GF-D8 (cell line): ENCODE data around the gene VPS13A.
"Not testable (repeated sequence)": the region's sequence is repeated elsewhere in the genome, so short reads cannot be mapped to it uniquely, and the experiment has no call there.

Source experiments
- DNase-seq: peaks from one replicate; lab custom pipeline; 2025; lab: John Stamatoyannopoulos, UW

Gene VPS13A

DNA sequence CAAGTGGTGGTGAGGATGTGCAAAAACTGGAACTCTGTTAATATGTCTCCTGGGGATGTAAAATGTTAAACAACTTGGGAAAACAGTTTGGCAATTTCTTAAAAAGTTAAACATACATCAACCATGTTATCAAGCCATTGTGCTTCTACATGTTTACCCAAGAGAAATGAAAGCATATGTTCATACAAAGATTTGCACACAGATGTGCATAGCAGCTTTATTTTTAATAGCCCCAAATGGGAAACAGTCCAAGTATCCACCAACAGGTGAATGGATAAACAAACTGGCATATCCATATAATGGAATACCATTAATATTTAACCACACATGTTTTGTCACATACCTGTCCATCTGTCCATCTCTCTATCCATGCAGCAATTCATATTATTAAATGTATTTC lies 6.2 kb downstream of the VPS13A start:
- no peak for DNase-seq

DNA sequence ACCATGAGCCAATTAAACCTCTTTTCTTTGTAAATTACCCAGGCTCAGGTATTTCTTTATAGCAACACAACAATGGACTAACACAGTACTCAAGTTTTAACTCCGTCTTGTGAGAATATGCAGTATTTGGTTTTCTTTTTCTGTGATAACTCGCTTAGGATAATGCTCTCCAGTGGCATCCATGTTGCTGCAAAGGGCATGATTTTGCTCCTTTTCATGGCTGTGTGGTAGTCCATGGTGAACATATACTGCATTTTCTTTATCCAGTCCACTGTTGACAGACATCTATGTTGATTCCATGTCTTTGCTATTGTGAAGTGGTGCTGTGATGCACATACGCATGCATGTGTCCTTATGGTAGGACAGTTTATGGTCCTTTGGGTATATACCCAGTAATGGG lies 10.9 kb downstream of the VPS13A start:
- no peak for DNase-seq

DNA sequence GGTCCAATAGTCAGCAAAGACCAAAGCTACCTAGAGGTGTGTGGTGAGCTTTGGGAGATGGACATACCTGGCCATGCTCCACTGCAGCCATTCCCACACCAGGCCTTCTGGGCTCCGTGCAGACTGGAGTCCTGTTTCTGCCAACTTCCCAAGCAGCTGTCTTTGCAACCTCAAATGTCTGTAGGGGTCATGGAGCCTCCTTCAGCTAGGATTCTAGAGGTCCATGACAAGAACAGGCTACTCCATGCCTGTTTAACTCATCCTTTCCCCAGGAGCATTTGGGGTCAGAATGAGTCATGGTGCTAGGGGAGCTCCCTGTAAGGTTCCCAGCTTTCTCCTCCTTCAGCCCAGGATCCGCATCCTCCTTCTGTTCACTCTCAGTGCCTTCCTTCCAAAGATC lies 17.1 kb downstream of the VPS13A start:
- DNase-seq: no peak

DNA sequence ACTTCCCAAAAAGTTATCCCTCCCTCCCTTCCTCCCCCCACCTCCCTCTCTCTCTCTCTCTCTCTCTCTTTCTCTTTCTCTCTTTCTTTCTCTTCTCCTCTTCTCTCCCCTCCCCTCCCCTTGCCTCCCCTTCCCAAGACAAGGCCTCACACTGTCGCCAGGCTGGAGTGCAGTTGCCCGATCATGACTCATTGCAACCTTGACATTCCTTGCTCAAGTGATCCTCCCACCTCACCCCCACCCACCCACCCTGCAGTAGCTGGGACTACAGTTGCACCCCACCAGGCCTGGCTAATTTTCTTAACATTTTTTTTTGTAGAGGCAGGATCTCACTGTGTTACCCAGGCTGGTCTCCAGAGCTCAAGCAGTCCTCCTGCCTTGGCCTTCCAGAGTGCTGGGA lies 32.8 kb downstream of the VPS13A start:
- no peak for DNase-seq

DNA sequence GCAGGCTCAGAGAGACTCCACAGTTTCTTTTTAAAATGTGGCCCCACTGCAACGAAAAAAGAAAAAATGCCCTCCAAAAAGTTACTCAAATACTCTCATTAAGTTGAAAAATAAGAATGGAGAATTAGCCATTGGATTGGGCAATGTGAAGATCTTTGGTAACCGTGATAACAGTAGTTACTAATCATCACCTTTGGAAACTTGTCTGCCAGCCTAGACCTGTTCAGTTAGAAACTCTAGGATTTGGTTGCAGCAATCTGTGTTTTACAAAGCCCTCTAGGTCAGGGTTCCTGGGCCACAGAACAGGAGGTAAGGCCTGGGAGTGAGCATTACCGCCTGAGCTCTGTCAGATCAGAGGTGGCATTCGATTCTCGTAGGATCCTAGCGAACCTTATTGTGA lies 34.2 kb downstream of the VPS13A start:
- no peak for DNase-seq

DNA sequence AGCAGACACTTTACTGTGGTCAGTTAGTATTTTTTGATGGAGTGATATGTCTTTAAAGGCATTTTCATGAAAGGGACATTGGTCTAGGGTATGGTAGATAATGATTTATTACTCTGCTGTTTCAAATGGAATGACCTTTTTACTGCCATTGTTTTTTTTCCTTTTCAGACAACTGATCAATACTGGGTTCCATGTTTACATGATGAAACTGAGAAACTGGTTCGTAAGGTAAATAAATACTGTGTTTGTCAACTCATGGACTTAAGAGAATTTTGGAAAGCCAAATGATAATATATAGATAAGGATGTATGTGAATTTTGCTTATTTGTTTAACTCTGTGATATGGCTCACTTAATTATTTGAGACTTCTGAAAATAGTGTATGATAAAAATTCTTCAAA lies 35.5 kb downstream of the VPS13A start:
- no peak for DNase-seq

DNA sequence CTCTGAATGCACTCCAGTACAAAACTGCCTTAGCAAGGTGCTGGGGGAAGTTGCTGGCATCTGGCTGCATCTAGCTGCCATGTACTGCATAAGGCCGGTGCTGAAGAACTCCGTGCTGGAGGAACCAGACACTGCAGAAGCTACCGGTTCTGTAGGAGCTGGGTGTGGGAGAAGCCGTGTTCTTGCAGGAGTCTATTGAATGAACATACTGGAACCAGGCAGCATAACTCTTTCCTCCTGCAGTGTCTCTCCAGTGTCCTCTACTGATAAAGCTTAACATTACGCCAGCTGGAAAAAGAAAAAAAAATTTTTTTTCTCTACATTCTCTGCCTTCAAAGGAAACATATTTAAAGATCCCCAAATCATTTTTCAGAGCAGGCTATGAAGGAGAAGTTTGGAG lies 38.5 kb downstream of the VPS13A start:
- no peak for DNase-seq

DNA sequence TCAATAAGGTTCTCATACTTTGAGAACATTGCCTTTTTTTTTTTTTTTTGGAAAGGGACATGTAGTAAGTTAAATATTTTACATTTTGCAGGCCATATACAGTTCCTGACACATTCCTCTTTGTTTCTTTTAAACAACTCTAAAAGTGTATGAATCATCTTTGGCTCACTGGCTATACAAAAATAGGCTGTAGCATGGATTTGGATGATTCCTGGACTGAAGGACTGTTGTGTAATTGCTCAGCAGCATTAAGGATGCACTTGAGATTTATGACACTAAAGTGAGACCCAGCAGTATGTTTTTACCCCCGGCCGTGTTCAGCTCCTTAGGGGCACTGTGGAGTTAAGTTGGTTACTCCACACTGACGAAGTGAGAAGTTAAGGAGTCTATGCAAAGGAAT lies 41.3 kb downstream of the VPS13A start:
- no peak for DNase-seq

DNA sequence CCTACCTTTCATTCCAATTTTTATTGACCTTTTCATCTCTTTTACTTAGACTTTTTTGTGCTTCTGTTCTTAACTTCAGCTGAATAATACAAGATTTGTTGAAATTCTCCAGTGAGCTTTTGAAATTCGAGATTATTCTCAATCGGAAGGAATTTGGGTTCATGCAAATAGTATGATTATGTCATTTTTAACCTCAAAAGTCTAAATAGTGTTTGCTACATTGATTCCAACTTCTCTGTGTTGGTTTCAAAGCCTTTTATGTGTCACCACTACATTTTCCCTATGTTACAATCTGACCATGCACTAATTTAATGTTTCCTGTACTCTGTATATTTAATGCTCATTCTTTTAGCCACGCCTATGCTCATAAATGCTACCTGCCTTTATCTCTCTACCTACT lies 44.1 kb downstream of the VPS13A start:
- DNase-seq: no peak

DNA sequence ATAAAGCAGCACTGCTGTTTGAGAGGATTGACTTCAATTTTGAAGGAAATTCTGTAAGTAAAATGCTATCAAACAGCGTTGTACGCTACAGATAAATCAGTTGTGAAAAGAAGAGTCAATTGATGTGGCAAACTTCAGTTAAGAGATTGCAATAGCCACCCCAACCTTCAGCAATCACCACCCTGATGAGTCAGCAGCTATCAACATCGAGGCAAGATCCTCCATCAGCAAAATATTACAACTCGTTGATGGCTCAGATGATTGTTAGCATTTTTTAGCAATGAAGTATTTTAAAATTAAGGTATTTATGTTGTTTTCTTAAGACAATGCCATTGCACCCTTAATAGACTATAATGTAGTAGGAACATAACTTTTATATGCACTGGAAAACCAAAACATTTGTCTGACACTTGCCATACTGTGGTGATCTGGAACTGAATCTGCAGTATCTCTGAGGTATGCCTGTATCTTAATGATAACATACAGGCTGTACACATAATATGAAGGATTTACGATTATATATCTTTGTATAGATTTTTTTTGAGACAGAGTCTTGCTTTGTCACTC lies 47.5 kb downstream of the VPS13A start:
- no peak for DNase-seq

DNA sequence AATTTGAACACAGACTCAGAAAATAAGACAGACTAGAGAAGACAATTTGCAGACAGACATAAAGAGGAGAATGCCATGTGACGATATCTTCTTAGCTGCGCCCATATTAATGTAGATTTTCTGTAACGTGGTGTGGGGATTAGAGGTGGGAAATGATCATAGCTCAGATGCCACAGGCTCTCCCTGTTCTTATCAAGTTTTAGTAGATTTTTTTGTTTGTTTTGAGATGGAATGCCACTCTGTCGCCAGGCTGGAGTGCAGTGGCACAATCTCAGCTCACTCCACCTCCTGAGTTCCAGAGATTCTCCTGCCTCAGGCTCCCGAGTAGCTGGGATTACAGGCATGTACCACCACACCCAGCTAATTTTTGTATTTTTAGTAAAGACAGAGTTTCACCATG lies 59.4 kb downstream of the VPS13A start:
- DNase-seq: no peak

DNA sequence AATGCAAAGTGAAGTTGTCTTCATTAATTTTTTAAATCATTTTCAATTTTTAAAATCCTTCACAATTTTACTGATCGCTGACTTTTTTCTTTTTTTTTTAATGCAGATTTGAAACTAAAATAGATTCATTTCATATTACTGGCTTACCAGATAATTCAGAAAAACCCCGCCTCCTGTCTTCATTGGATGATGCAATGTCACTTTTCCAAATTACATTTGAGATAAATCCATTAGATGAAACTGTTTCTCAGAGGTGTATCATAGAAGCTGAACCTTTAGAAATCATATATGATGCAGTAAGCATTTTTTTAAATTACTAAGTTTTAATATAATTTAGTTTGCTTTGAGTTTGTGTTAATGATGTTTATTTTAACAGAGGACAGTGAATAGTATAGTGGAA lies 60.6 kb downstream of the VPS13A start:
- no peak for DNase-seq

DNA sequence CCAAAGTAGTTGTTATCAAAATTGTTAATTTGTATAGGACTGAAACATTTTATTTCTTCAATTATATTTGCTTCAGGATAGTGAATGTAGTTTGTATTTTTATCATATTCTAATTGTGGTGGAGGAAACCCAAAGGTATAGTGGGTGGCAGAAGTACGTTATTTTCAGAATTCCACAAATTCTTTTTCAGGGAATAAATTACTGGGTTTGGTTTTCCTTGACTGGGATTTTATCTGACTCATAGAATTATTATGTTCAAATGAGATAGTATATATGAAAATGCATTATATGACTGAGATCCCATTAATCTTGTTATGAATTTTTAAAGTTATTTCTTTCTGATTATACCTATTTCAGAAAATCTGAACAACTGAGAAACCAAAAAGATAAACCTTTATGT lies 73.7 kb downstream of the VPS13A start:
- DNase-seq: no peak

DNA sequence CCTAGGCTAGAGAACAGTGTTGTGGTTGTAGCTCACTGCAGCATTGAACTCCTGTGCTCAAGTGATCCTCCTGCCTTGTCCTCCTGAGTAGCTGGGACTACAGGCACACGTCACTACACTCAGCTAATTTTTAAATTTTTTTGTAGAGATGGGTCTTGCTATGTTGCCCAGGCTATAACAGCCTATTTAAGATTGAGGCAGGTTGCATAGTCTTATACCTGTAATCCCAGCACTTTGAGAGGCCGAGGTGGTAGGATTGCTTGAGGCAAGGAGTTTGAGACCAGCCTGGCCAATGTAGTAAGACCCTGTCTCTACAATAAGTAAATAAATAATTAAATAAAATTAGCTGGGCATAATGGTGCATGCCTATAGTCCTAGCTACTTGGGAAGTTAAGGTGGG lies 79.9 kb downstream of the VPS13A start:
- DNase-seq: no peak

DNA sequence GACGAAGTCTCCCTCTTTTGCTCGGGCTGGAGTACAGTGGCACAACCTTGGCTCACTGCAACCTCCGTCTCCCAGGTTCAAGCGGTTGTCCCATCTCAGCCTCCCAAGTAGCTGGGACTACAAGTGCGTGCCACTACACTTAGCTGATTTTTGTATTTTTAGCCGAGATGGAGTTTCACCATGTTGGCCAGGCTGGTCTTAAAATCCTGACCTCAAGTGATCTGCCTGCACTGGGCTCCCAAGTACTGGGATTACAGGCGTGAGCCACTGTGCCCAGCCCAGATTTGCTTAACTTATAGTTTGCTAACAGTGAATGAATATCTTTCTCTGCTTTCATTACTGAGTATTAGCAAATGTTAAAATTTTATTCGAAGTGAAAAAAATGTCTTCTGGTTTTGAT lies 84.3 kb downstream of the VPS13A start:
- DNase-seq: no peak

DNA sequence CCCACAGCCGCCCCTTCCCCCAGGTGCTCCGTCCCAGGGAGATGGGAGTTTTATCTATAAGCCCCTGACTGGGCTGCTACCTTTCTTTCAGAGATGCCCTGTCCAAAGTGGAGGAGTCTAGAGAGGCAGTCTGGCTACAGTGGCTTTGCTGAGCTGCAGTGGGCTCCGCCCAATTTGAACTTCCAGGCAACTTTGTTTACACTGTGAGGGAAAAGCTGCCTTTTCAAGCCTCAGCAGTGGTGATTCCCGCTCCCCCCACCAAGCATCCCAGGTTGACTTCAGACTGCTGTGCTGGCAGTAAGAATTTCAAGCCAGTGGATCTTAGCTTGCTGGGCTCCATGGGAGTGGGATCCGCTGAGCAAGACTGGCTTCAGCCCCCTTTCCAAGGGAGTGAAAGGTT lies 90.4 kb downstream of the VPS13A start:
- not testable (repeated sequence) for DNase-seq

DNA sequence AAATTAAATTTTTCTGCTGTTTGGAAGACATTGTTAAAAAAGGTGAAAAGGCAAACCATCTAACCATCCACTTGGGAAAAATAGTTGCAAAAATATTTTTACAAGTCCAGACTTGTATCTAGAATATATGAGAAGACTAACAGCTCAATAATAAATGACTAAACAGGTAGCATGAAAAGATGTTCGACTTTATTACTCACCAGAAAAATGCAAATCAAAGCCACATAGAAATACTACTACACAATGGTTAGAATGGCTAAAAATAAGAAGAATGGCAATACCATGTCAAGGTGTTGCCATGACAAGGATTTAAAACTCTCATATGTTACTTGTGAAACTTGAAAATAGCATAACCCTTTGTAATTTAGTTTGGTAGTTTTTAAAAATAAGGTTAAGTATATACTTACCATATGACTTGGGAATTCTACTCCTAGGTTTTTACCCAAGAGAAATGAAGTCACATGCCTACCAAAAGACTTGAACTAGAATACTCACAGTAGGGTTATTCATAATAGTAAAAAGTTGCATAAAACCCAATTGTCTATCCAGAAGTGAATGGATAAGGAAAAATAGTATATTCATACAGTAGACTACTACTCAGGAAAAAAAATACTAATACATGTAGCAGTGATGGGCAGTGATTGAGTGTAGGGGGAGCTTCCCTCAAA lies 93.8 kb downstream of the VPS13A start:
- no peak for DNase-seq

DNA sequence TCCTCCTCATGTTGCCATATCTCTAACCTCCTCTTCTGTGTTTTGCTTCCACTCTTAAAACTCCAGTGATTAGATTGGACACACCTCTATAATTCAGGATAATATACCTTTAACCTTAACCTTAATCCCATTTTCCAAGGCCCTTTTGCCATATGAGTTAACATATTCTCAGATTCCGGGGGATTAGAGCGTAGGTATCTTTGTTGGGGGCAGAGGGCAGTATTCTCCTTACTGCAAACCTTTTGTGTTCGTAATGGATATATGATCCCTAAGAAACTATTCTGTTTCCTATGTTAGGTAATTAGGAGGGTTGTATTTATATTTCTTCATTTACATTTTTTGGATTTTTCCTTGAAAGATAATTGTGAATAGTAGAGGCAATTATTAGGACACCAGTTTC lies 99.5 kb downstream of the VPS13A start:
- DNase-seq: no peak

DNA sequence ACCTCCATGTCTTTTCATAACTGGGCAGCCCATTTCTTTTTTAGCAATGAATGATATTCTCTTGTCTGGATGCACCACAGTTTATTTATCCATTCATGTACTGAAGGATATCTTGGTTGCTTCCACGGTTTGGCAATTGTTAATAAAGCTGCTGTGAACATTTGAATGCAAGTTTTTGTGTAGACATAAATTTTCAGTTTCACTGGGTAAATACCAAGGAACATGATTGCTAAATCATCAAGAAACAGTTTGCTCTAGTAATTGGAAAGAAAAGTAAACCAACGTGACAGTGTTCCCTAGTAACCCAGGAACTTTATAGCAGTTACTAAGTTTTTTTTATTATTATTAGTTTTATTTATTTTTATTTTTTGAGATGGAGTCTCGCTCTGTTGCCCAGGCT lies 100.4 kb downstream of the VPS13A start:
- no peak for DNase-seq

DNA sequence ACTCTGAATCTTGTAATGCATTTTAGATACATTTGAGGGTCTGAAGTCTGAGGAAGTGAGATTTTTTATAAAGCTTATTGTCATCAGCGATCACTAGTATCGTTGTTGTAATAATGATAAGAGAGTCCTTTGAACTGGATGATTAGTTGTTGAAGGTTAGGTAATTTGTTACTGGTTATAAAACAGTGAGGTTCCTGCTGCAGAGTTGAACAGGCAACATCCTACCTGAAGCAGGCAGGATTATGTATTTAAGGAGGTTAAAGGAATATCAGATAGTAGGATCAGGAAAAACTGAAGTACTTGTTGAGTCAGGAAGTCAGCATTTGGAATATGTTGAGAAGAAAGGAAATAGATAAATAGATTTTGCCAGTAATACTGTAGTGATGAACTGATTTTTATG lies 106.7 kb downstream of the VPS13A start:
- DNase-seq: no peak

DNA sequence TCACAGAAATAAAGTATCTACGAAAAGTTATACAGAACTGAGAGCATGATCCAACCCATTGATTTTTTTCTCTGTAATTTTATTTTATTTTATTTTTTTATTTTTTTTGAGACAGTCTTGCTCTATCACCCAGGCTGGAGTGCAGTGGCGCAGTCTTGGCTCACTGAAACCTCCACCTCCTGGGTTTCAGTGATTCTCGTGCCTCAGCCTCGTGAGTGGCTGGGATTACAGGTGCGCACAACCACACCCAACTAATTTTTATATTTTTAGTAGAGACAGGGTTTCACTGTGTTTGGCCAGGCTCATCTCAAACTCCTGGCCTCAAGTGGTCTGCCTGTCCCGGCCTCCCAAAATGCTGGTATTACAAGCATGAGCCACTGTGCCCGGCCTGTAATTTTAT lies 107.3 kb downstream of the VPS13A start:
- DNase-seq: no peak

DNA sequence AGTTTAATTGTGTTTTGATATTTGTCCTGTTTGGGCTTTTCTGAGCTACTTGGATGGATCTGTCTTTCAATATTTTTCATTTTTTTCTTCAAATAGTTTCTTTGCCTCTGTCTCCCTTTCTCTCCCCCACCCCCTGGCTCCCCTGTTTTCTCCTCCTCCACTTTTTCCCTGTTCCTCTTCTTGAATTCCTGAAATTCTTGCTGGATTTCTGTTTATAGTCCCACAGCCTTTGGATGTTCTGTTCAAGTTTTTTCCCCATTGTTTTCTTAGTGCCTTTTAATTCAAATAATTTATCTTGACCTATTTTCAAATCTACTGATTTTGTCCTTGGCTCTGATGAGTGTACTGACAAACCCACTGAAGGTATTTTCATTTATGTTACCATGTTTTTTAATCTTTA lies 113.0 kb downstream of the VPS13A start:
- no peak for DNase-seq

DNA sequence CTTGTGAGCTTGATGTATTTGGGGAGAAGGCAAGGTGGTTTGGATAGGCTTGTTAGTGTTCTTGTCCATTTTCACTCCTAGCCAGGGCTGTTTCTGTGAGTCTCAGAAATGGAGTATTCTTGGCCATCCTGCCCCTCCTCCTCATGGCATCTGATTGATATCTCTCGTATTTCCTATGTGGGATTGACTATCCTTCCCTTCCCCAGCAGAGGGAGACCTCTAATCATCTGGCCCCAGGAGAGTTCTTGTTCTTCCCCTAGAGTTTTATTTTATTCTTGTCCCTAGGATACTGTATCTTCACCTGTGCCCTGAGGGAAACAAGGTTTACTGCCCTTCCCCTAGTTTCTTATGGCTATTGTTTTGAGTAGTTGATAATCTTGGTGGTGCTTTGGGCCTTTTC lies 114.4 kb downstream of the VPS13A start:
- DNase-seq: no peak

DNA sequence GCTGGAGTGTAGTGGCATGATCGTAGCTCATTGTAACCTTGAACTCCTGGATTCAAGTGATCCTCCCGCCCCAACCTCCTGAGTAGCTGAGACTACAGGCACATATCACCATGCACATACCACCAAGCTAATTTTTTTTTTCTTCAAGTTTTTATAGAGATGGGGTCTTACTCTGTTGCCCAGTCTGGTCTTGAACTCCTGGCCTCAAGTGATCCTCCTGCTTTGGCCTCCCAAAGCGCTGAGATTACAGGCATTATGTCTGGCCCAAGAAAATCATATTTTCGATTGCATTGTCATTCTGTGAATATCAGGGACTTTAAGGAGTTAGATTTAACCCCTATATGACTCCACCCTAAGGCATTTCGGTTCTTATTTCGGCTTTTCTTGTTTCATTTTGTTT lies 116.6 kb downstream of the VPS13A start:
- DNase-seq: no peak

DNA sequence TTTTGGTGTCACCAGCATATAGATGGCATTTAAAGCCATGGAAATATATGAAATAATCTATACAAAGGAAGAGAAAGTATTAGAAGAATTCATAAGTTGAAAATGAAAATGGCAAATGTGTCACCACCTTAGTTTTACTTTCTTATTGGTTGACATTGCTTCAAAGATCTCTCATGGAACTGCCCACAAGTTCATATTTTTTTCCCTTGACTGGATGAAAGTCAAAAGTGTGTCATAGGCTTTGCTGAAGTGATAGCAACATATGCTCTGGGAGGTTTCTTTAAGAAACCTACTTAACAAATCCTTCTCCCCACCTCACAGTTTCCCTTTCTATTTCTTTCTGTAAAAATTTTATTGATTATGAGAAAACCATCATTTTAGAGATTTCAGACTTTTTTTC lies 127.2 kb downstream of the VPS13A start:
- DNase-seq: no peak
